ENCODE results near the gene PQBP1.
"Not testable (repeated sequence)": the region's sequence is repeated elsewhere in the genome, so short reads cannot be mapped to it uniquely, and the experiment has no call there.

Gene PQBP1, protein sequence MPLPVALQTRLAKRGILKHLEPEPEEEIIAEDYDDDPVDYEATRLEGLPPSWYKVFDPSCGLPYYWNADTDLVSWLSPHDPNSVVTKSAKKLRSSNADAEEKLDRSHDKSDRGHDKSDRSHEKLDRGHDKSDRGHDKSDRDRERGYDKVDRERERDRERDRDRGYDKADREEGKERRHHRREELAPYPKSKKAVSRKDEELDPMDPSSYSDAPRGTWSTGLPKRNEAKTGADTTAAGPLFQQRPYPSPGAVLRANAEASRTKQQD

DNA sequence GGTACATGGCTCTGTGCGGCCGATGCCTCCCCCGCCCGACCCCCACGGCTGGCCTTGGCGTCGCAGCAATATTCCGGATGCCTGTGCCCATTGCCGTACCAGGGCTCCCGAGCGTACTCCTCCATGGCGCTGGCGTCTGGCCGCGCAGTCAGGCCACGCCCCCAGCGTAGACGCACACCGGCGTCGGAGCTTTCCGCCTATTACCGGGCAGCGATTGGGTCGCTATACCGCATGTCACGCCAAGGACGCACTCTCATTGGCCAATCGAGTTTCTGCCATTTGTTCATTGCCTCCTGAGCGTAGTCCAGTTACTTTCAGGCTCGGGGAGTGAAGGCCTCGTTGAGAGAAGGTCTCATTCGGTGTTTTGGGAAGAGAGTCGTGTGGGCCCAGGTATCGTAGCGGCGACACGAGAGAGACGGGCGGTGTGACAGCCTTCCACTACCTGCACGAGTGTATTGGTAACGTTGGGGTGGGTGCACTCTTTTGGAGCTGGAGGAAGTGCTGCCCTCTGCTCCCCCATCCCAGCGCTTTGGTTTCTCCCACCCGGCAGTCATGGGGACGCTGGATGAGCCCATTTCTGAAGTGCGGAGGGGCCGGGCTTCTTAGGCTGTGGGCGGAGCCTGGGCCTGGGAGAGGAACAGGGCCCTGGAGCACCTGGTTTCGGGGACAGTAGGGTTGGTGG is at the start of gene PQBP1, which contains the start of gene TIMM17B:
TSS of gene PQBP1 (plus strand) at position 306 of the 682 bp plus-strand sequence. CDS start 580 bp downstream, outside the sequence.
TSS of gene TIMM17B (minus strand) at position 144 of the 682 bp plus-strand sequence. CDS start at position 125, 19 bp downstream.
- DNase-seq = peak; percentile 46 to 75 (median 71)

DNA sequence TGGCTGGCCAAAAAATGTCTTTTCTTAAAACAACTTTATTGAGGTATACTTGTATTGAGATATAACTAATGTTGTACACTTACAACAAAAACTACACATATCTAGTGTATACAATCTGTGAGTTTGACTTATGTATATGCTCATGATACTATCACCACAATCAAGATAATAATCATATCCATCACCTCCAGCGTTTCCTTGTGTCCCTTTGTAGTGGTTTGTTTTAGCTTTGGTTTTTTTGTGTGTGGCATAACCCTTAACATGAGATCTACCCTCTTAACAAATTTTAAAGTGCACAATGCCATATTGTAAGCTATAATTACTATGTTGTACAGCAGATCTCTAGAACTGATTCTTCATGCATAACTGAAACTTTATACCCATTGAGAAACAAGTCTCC is 48.9 kb upstream of the PQBP1 start:
- DNase-seq = no peak

DNA sequence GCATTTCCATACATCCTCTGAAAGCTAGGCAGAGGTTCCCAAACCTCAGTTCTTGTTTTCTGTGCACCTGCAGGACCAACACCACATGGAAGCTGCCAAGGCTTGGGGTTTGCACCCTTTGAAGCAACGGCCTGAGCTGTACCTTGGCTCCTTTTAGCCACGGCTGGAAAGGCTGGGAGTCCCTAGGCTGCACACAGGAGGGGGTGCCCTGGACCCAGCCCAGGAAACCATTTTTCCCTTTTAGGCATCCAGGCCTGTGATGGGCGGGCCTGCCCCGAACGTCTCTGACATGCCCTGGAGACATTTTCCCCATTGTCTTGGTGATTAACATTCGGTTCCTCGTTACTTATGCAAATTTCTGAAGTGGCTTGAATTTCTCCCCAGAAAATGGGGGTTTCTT is 44.9 kb upstream of the PQBP1 start:
- DNase-seq = no peak

DNA sequence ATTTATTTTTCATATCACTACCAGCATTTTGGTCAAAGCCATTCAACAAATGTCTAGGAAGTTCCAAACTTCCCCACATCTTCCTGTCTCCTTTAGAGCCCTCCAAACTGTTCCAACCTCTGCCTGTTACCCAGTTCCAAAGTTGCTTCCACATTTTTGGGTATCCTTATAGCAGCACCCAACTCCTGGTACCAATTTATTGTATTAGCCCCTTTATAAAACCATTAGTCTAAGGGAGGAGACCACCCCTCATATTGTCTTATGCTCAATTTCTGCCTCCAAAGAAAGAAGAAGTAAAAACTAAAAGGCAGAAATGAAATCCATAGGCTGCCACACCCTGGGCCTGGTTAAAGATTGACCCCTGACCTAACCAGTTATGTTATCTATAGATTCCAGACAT is 44.2 kb upstream of the PQBP1 start:
- DNase-seq = not testable (repeated sequence)

DNA sequence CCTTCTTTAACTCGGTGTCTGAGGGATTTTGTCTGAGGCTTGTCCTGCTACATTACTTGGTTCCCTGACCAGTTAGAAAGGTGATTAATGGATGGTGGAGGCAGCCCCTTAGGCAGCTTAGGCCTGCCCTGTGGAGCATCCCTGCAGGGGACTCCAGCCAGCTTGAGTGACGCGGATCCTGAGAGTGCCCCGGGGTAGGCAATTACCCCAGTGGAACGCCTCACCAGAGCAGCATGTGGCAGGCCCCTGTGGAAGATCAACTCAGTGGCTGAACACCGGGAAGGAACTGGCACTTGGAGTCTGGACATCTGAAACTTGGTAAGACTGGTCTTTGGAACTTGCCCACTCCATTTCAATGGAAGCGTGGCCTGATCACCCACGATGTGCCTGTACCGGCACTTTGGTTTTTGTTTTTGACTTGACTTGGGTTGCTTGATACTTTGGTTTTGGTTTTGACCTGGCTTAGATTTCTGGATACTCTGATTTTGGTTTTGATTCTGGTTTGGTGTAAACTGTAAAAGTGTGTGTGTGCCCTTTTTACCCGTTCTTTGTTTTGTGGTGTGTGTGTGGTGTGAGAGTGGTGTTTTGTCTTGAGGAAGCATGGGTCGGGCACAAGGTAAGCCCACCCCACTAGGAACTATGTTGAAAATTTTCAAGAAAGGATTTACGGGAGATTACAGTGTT is 43.5 kb upstream of the PQBP1 start:
- not testable (repeated sequence) for DNase-seq

DNA sequence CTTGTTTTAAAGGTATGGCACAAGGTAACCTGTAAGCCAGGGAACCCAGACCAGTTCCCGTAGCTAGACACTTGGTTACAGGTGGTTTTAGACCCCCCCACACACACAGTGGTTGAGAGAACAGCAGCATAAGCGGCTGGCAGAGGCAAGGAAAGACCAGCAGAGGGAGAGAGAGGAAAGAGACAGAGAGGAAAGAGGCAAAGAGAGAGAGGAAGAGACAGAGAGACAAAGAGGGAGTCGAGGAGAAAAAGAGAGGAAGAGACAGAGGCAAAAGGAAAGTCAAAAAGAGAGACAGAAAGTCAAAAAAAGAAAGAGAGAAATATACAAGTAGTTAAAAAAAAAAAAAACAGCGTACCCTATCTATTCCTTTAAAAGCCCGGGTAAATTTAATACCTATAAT is 42.8 kb upstream of the PQBP1 start:
- no peak for DNase-seq

DNA sequence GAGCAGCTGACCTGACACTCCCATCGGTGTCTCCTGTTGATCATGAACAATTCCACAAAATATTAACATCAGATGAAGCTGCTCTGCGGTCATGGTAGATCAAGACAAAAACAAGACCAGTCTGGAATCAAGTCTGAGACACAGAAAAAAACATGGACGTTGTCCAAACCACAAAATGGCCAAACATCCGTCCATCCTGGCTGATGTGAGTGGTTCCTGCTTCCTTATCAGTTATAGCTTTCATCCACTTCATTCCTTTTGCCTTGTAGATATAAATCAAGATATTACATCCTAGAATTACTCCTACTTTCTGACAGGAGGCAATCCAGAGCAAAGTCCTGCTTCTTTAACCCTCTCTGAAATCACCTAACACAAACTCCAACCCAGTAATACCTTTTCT is 33.5 kb upstream of the PQBP1 start:
- DNase-seq = no peak

DNA sequence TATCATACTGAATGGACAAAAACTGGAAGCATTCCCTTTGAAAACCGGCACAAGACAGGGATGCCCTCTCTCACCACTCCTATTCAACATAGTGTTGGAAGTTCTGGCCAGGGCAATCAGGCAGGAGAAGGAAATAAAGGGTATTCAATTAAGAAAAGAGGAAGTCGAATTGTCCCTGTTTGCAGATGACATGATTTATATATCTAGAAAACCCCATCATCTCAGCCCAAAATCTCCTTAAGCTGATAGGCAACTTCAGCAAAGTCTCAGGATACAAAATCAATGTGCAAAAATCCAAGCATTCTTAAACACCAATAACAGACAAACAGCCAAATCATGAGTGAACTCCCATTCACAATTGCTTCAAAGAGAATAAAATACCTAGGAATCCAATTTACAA is 25.7 kb upstream of the PQBP1 start:
- DNase-seq = not testable (repeated sequence)

DNA sequence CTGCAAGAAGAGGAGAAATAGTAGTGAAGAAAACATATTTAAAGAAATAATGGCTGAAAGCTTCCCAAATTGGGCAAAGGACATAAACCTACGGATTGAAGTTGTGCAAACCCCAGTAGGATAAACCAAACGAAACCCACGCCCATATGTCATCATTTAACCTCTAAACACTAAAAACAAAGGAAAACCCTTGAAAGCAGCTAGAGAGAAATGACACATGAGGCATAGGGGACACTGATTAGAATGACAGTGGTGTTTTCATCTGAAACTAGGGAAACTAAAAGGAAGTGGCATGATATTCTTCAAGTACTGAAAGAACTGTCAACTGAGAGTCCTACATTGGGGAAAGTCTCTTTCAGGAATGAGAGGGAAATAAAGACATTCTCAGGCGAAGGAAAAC is 20.8 kb upstream of the PQBP1 start:
- DNase-seq = not testable (repeated sequence)

DNA sequence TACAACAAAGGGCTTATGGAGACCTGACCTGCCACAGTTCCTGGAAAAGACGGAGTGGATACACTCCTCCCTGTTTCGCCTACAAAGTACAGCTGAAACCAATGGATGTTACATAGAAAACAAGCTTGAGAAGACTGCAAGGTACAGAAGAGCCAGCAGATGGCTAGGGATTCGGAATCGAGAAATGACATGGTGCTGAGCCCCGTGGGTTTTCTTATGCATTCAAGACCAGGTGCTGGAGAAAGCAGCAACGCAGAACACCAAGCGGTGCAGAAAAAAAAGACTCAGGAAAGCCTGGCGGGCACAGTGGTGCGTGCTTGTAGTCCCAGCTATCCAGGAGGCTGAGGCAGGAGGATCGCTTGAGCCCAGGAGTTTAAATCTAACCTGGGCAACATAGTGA is 14.0 kb upstream of the PQBP1 start:
- DNase-seq = no peak

DNA sequence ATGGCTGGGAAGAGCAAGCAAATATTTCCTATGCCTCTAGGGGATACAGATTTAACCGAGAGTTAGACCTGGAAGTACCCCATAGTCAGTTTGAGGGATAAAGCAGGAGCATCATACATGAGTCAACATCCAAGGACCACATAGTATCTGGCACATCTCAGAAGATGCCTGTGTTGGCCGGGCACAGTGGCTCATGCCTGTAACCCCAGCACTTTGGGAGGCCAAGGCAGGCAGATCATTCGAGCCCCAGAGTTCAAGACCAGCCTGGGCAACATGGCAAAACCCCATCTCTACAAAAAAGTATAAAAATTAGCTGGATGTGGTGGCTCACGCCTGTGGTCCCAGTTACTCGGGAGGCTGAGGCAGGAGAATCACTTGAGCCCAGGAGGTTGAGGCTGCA is 11.1 kb upstream of the PQBP1 start:
- DNase-seq = not testable (repeated sequence)

DNA sequence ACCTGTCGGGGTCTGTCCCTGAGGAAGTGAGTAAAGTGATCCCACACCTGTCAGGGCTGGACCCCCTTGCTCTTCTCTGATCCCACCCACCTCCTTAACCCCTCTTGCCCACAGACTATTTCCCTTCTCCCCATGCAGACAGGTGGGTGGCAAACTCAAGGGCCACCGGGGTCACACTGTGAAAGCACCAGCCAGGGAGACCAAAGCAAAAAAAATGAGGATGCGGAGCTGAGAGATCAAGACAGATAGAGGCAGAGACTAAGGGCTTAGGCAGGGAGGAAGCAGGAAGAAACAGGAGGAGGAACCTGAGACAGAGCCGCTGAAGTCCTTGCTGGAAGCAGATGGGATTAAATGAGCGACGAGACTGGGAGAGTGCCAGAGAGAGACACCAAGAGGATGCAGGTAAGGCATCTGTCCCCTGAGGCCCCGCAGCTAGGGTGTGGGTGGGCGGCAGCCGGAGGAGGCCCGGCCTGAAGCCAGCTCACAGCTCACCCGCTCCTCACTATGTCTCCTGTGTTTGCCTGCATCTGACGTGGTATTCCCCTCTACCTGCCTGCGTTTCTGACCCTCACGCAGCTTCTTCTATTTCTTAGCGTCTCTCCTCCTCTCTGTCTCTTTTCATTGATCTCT is 7.3 kb upstream of the PQBP1 start:
- no peak for DNase-seq

DNA sequence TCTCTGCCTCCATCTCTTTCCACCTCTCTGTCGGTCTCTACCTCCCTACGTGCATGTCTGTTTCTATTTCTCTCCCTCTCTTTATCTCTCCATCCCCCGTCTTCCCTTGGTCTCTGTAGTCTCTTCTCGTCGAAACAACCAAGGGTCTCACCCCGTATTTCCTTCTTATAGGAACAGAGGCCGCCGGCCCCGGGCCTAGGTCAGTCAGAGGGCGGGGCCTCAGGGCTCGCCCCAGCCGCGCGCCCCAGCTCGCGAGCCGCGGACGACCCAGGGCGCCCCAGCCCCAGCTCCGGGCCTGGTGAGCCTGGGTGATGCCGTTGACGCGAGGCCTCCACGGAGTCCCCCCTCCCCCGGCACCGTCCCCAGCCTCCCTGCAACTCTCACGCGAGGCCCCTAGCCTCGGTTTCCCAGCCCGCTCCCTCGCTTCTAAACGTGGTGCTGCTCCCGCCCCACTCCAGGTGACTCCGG is 6.8 kb upstream of the PQBP1 start:
- DNase-seq = no peak

DNA sequence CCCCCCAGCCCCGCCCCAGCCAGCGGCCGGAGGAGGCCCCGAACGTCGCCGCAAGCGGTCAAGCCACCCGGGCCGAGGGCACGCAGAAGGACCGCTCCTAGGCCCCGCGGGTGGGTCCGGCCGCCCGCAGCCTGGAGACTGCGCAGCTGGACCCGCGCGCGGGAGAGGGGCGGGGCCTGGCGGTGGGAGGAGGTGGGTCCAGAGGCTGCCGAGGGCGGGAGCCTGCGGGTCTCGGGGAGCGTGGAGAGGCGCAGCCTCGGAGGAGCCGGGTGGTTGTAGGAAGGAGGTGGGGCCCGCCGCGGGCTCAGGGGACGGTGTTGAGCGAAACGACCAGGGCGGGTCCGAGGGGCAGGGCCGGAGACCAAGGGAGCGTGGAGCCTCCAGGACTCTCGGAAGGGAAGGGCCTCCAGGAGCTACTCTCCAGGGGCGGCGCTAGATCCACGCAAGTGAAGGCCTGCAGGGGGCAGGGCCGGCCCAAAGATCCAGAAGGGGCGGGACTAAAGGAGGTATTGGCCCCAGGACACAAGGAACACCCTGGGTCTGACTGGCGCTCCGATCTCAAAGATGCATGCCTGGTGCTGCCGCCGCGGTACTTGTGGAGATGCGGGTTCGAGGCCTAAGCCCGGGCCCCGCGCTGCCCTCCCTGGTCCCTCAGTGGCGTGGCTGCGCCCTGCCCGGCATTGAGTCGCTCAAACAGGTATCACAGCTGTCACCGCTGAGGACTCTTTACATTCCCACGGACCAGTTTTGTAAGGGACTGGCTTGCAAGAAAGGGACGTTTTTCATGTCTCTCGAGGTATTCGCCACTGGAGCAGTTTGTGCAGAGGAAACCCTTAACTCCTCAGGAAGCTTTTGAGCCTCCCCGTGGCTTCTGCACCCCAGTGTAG is 6.1 kb upstream of the PQBP1 start:
- peak; percentile 41 to 60 (median 45) for DNase-seq

DNA sequence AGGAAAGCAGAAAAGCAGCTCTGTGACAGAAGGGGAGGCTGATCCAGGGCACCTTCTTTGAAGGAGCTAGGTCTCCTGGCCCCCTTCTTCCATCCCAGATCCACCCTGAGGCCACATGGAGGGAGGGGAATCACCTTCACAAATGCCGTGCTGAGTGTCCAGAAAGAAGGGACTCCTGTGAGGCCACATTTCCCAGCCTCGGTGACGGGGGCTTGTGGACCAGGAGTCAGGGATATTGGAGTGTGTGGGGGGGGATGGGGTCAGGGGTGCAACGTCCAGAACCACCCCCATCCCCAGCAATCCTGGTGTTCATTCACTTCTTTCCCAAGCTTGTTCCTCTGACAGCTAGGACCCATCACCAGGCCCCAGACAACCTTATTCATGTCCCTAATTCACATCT is 4.8 kb upstream of the PQBP1 start:
- no peak for DNase-seq

DNA sequence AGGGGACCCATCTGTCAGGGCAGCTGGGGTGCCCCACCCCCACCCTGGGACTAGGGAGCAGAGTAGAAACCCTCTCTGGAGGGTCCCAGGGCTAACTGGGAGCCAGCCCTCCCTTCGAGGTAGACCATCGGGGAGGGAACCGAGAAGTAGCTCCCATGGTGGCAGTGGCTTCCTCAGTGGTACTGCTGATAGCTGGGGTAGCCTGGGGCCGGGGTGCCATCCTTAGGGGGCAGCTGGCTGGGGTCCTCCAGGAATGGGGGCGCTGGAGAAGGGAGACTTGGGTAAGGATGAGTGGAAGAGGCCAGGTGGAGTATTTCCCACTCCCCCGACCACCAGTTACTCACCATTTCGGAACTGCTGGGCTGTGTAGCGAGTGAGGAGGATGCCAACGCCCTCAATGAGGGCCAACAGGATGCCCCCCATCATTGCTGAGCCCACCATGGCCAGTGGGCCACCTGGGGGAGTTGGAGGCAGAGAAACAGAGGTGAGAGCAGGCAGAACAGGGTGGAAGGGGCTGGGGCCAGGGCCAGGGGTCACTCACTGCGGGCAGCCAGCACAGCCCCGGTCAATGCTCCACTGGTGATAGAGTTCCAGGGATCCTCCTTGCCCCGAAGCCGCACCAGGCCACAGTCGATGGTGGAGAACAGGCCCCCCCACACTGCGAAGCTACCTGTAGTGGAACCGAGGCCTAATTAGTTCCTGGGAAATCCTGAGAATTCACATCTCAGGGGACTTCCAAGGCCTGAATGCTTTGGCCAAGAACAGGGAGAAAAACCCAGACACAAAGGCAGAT is 4.0 kb upstream of the PQBP1 start:
- DNase-seq = no peak

DNA sequence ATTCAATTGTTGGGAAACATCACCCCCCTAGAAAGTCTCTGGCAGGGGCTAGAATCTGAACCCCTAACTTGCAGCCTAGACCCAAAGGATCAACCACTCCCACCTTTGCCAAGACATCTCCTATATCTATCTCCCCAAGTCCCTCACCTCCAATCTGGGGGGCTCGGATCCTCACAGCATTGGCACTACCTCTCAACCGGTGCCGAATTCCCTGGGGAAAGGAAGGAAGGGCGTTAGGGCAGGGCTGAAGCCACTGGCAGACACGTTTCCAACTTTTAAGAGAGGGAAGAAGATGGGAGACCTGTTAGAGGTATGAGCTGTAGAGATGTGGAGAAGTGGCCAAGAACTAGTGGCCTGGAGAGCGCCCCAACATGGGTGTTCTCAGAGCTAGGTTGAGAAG is 2.8 kb upstream of the PQBP1 start:
- DNase-seq = no peak

DNA sequence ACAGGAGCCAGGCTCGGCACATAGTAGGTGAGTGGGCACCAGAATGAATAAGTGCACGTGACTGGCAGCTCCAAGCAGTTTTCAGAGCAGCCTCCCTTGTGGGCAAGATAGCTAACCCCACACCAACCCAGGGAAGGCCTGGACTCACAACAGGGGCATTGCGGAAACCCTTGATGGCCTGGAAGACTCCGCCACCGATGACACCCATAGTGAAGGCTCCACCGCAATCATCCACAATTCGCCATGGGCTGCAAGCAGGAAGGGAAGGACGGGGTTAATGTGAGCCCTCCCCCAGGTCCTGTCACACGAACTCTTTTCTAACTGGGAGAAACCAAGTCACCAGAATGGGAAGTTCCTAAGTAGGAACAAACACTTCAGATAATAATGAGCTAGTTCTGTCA is 1.1 kb upstream of the PQBP1 start:
- no peak for DNase-seq

DNA sequence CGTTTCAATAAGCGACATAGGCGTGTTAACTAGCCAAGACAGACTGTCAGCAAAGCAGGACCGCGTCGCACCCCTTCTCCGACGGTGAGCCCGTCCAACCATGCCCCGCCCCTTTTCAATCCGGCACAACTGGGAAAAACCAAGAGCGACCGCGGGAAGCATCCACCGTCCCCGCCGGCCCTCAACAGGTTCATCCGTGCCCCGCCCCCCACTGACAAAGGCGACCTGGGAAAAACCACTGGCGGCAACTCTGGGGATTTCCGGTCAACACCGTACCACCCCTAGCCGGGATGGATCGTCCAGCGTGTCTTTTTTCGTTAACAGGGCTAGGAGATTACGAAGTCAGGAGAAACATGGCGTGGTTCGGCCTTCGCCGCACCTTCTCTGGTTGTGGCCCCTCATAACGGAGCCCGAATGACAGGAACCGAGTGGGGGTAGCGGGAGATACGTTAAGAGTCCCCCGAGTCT is 539 bp upstream of the PQBP1 start:
- DNase-seq = peak in 3 of 4 experiments; percentile 12 to 24 (median 13)

DNA sequence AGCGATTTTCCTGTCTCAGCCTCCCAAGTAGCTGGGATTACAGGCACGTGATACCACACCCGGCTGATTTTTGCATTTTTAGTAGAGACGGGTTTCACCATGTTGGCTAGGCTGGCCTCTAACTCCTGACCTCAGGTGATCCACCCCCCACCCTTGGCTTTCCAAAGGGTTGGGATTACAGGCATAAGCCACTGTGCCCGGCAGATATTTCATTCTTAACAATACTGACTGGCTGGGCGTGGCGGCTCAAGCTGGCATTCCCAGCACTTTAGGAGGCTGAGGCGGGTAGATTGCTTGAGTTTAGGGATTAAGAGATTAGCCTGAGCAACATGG is 1.3 kb downstream of the PQBP1 start:
- DNase-seq = no peak

DNA sequence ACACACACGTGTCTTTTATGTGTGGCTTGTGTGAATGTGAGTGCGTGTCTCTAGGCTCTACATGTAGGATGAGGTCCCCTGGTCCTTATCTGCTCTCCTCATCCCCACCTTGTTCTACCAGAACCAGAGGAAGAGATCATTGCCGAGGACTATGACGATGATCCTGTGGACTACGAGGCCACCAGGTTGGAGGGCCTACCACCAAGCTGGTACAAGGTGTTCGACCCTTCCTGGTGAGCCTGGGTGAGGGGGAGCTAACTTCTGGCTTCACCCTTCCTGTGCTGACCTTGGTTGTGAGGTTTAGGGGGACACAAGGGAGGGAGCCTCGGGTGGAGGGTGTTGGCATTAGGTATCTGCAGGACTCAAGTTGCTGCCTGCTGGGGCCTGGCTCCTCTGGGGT is 3.3 kb downstream of the PQBP1 start:
- no peak for DNase-seq
